ENCODE measurements around the gene CUBN. TPM values are rescaled to one million over a fixed set of nuclear protein-coding genes. Genes with fewer than 3 reads are reported as not detected.

Gene CUBN
- total RNA-seq, 1 experiment from 2014 or later = 0.46 TPM

DNA sequence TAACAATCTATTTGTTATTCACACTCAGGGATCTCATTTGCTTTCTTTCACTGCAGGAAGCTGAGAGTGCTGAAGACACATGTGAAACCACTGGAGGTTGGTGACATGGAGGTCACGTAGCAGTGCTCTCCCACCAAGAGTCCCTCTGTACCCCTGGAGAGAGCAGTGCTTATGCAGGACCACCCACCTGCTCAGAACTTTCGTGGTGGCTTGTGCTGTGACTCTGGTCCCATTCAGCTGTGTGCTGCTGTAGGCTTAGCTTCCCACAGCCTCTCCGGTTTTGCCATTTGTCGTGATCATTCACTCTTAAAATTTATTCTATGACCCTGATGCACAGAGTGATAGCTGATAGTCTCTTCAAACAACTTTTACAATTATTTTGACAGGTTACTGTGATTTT, 216.3 kb downstream of the CUBN start:
- Mint-ChIP-seq H3K4me3 (no peak overlapping the region), H3K27me3 (ENCODE audit: low read depth) (no peaks in the 10 kb centered on the region), H3K9me3 (no peaks in the 10 kb centered on the region), H3K4me1 (no peaks in the 10 kb centered on the region), H3K36me3 (no peaks in the 10 kb centered on the region), H3K27ac (no peak overlapping the region)
- ATAC-seq (no peak), DNase-seq (ENCODE audit: low spot score) (no peak)
- ChIA-PET POLR2A (no interaction called here), CTCF (no interaction called here)
- TF ChIP-seq SMAD4 (CRISPR knock-in tag; IDR thresholded peaks at IDR 0.05) (no peak), HMGA2 (CRISPR knock-in tag; IDR thresholded peaks at IDR 0.05) (no peak), ZNF121 (CRISPR knock-in tag; IDR thresholded peaks at IDR 0.05) (no peak)

- Mint-ChIP-seq H3K9me3 (no peaks in the 10 kb centered on the region), H3K4me3 (no peak overlapping the region), H3K4me1 (peaks cover 3% of the 10 kb centered on the region; the same call in 1 of the 2 replicates), H3K27ac (no peak overlapping the region), H3K36me3 (no peaks in the 10 kb centered on the region), H3K27me3 (ENCODE audit: low read depth) (no peaks in the 10 kb centered on the region)
- DNase-seq (ENCODE audit: low spot score) (no peak), ATAC-seq (no peak)
- POLR2A ChIA-PET = no interaction called here
- TF ChIP-seq ZNF671 (CRISPR knock-in tag; IDR thresholded peaks at IDR 0.05) (no peak), HMGA2 (CRISPR knock-in tag; IDR thresholded peaks at IDR 0.05) (0 out of 2 replicates have a peak, but pooled peaks have one; percentile 31)
- CTCF ChIA-PET = no interaction called here
These were observed 218.8 kb downstream of the CUBN start for GRCh38 chr10:16910793-16911164.

- H3K27me3 Mint-ChIP-seq (ENCODE audit: low read depth) = no peaks in the 10 kb centered on the region
- H3K4me3 Mint-ChIP-seq = no peak overlapping the region
- POLR2A ChIA-PET = no interaction called here
- no peaks in the 10 kb centered on the region for H3K36me3 Mint-ChIP-seq
- DNase-seq (ENCODE audit: low spot score) (no peak), ATAC-seq (no peak)
- H3K4me1 Mint-ChIP-seq = peaks cover 3% of the 10 kb centered on the region; the same call in 1 of the 2 replicates
- H3K27ac Mint-ChIP-seq = no peak overlapping the region
- TF ChIP-seq MAX (CRISPR knock-in tag; IDR thresholded peaks at IDR 0.05) (no peak), CTCF (IDR thresholded peaks at IDR 0.05) (no peak), ZNF671 (CRISPR knock-in tag; IDR thresholded peaks at IDR 0.05) (no peak)
- TF ChIP-seq, protein P1, sequence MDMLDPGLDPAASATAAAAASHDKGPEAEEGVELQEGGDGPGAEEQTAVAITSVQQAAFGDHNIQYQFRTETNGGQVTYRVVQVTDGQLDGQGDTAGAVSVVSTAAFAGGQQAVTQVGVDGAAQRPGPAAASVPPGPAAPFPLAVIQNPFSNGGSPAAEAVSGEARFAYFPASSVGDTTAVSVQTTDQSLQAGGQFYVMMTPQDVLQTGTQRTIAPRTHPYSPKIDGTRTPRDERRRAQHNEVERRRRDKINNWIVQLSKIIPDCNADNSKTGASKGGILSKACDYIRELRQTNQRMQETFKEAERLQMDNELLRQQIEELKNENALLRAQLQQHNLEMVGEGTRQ (CRISPR knock-in tag; IDR thresholded peaks at IDR 0.05) = no peak
- TF ChIP-seq, protein P2, sequence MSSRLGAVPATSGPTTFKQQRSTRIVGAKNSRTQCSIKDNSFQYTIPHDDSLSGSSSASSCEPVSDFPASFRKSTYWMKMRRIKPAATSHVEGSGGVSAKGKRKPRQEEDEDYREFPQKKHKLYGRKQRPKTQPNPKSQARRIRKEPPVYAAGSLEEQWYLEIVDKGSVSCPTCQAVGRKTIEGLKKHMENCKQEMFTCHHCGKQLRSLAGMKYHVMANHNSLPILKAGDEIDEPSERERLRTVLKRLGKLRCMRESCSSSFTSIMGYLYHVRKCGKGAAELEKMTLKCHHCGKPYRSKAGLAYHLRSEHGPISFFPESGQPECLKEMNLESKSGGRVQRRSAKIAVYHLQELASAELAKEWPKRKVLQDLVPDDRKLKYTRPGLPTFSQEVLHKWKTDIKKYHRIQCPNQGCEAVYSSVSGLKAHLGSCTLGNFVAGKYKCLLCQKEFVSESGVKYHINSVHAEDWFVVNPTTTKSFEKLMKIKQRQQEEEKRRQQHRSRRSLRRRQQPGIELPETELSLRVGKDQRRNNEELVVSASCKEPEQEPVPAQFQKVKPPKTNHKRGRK (CRISPR knock-in tag; IDR thresholded peaks at IDR 0.05; ENCODE audit: borderline replicate concordance) = 0 out of 2 replicates have a peak, but pooled peaks have one; percentile 55
- TF ChIP-seq, protein P3, sequence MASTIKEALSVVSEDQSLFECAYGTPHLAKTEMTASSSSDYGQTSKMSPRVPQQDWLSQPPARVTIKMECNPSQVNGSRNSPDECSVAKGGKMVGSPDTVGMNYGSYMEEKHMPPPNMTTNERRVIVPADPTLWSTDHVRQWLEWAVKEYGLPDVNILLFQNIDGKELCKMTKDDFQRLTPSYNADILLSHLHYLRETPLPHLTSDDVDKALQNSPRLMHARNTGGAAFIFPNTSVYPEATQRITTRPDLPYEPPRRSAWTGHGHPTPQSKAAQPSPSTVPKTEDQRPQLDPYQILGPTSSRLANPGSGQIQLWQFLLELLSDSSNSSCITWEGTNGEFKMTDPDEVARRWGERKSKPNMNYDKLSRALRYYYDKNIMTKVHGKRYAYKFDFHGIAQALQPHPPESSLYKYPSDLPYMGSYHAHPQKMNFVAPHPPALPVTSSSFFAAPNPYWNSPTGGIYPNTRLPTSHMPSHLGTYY (CRISPR knock-in tag; IDR thresholded peaks at IDR 0.05) = no peak
- no peaks in the 10 kb centered on the region for H3K9me3 Mint-ChIP-seq
- CTCF ChIA-PET = no interaction called here
These were observed 219.4 kb downstream of the CUBN start for GRCh38 chr10:16909961-16910792.

DNA sequence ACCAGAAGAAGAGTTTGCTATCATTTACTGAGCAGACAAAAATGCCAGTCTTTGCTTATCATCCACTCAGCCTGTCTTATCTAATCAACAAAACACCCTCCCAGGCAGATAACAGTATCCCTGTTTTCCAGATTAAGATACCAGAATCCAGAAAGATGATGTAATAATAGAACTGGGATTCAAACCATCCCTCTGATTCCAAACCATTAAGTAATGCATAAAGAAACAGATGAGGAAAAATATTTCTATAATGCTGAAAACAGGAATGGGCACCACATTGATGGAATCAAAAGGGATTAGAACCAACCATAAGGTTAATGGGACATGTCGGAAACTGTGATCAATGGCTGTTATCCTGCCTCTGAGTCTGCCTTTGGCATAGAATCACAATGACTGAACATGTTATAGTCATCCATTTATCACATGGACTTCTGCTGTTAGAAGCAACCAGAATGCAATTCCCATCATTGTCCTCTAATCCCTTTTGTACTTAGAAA, 220.3 kb downstream of the CUBN start:
- no peak for TF ChIP-seq CREM (CRISPR knock-in tag; IDR thresholded peaks at IDR 0.05)
- no peak for TF ChIP-seq CTCF (IDR thresholded peaks at IDR 0.05)
- no peak for ATAC-seq
- CTCF ChIA-PET = no interaction called here
- no peaks in the 10 kb centered on the region for H3K36me3 Mint-ChIP-seq
- H3K9me3 Mint-ChIP-seq = no peaks in the 10 kb centered on the region
- peaks cover 3% of the 10 kb centered on the region; the same call in 1 of the 2 replicates for H3K4me1 Mint-ChIP-seq
- no peak for DNase-seq (ENCODE audit: low spot score)
- no peaks in the 10 kb centered on the region for H3K27me3 Mint-ChIP-seq (ENCODE audit: low read depth)
- H3K4me3 Mint-ChIP-seq = no peak overlapping the region
- POLR2A ChIA-PET = no interaction called here
- H3K27ac Mint-ChIP-seq = no peak overlapping the region

Data from WTC11 (cell line).